Stimulated activated CD4-positive, alpha-beta T cell treated with anti-CD3 and anti-CD28 coated beads, Interleukin-15, amount 100 ng/mL, for 1 hour (primary cell): ENCODE results near the gene CLASP1.
"Not testable (repeated sequence)": the region's sequence is repeated elsewhere in the genome, so short reads cannot be mapped to it uniquely, and the experiment has no call there.

Source experiments
- DNase-seq, 2 donors: peaks; one replicate each; pipeline ENCODE4 v3.0.0-alpha.2; 2020; ENCODE audit warnings: low read depth in 1 of 2, low spot score in 1 of 2

Gene CLASP1

DNA sequence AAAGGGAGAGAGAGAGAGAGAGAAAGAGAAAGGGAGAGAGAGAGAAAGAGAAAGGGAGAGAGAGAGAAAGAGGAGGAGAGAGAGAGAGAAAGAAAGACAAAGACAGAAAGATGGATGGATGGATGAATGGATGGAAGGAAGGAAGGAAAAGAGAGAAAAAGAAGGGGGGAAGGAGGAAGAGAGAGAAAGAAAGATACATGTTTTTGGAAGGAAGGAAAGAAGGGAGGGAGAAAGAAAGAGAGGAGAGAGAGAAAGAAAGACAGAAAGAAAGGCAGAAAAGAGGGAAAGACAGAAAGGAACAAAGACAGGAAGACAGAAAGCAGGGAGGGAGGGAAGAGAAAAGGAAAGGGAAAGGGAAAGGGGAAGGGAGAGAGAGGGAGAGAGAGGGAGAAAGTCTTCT is 67.0 kb downstream of the CLASP1 start:
- DNase-seq = no peak

DNA sequence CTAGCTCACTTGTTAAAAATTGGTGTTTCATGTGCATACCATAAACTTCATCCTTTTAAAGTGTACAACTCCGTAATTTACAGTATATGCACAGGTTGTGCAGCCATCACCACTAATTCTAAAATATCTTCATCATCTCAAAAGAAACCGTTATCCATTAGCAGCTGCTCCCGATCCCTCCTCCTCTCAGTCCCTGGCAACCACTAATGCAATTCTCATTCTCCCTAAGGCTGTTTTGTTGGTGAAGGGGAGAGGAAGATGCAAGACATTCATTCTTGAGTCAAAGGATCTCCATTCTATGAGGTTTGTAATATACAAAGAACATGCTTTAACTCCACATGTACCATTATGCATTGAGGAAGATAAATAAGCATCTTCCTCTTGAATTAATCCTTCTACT is 70.0 kb downstream of the CLASP1 start:
- DNase-seq = no peak

DNA sequence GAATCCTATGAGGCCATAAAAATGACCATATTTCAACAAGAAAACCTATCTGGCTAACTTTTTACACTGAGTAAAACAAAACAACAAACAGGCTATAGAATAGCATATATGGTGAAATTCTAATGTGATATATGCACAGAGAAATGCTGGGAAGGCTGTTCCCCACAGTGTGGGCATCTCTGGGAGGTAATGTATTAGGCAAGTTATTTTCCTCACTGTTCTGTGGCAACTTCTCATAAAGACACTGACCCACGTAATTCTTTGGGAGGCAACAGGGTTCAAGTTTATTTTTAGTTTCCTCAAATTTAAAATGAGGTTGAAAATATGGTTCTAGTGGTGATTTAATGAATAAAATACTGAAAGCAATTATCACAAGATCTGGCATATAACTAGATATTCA is 71.9 kb downstream of the CLASP1 start:
- DNase-seq = no peak

DNA sequence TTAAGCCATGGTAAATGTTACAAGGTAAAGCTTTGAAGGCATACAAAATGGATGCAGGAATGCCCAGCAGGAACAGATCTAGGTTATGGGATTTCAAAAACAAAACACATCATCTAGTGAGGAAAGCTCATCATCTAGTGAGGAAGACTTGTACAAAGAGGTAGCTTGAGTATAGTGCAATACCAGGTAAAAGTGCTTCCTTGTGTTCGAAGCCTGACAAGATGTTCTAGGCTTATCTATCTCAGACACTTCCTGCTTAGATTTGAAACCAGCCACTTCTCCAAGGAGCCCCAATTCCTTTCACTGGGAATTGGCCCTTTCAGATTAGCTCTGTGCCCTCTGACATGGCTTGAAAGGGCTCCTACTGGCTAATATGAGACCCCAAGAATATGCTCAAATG is 73.0 kb downstream of the CLASP1 start:
- no peak for DNase-seq

DNA sequence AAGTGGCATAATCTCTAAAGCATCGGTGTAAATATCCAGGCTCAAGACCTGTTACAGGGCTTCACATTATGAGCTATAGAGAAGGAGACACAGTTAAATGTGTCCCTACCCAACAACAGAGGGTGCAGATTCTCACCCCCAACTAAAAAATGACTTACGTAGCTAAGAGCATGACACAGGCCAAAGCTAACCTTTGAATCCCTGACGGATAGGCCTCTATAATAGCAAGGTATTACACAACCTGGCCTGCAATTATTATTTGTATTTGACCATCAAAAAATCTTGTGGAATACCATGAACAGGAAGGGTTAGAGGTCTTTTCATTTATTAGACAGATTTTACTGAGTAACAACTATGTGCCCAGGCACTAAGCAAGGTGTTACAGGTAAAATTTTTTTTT is 73.5 kb downstream of the CLASP1 start:
- DNase-seq = no peak

DNA sequence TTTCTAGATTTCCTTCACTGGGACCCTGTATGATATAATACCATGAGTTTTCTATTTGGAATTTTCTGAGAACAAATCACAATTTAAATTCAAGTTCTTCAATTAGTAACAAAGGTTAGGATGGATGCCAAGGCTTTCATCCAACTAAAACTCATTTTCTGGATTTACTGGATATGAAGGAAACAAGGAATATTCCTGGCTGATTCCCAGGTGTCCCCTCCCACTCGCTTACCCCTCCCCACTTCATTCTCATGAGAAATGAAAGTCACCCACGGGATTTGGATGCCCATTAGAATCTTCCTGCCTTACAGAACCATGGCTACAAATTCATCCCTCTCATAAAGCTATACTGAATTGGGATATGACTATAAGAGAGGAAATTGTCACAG is 78.6 kb downstream of the CLASP1 start:
- no peak for DNase-seq

DNA sequence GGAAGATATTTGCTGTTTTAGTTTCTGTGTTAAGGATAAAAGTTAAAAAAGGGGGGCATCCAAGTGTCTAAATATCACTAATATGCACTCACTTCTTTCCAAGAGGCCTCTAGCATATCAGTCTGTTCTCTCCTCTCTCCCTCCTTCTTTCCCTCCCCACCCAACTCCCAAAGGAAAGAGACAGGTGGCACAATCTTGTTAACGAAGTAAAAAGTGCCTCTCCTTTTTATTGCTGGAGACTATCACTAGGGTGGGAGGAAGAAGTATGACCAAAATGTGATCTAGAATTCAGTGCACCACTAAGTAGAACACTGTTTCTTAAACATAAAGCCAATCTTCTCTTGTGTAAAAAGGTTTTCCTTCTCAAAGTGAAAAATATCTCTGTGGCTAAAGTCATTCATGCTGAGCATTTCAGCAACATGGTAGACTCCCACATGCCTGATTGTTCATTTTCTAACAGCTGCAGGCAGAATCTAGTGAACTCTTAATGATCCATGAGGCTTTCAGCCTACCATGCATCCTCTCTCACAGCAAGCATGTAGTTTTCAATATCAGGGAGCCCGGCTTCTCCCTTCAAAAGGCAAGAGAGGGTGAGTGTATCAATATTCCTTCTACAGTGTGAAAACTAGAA is 79.1 kb downstream of the CLASP1 start:
- no peak for DNase-seq

DNA sequence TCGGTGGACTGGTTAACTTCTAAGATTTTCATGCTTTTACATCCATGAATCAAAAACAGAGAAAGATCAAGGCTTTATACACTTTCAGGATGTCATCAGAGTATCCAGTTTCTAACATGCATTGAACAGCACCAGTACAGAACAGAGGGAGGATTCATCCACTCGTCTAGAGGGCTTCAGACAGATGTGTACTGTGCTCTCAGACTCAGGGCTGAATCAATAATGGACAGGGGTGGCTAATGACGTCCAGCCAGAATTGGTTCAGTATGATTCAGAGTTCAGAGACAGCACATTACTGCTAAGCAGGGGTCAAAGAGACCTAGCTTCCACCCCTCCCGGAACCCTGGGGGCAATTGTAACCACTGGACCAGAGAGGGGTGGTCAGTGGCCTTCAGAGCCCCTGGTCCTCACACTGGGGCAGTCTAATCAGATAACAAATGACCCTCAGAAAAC is 81.3 kb downstream of the CLASP1 start:
- DNase-seq = no peak

DNA sequence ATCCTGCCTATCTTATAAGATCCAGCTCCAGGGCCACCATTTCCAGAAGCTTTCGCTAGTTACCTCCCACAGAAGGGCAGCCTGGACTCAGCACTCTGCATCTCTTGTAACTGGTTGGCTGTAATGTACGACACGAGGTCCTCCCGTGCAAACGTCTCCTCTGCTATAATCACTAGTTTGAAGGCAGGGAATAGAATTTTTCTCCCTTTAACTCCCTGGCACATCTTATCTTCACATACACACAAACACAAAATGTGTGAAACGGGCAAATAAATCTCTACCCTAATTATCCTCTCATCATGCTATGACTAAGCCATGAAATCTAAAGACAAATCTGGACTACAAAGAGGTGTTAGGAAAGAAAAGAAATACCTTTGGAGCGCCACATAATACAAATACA is 81.8 kb downstream of the CLASP1 start:
- no peak for DNase-seq

DNA sequence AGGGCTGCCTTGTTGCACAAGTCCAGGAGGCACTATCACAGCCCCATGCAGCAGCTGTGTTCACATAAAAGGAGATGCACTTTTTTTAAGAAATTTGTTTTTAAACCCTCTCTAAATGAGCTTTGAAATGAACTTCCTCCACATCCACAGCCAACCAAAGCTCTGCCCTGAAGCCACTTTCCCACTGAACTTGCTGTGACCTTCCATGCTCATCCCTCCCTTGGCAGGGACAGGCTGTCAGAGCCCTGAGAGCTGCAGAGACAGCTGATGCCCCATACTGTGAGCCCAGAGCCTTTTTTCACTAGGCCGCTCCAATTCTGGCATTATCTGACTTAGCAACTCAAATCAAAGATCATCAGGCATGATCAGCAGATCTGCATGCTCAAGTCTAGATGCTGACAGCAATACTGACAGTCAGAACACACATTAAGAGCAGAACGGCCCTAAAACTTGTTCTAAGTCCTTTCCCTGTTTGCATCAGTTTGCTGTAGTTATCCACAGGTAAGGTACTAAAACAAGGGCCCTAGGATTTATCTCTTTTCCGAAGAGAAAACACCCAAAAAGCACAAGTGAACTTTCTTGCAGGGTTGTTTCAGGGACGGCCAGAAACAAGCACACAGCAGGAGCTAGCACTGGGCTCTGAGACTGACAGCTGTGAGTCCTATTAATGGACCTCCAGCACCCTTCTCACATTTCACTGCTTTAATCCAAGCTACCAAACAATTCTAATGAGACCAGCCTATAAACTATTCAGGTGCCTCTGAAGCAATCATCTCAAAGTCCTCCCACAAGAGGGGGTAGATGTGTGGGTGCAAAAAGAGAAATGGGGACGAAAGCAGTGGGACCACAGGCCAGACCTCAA is 83.6 kb downstream of the CLASP1 start:
- DNase-seq = no peak

DNA sequence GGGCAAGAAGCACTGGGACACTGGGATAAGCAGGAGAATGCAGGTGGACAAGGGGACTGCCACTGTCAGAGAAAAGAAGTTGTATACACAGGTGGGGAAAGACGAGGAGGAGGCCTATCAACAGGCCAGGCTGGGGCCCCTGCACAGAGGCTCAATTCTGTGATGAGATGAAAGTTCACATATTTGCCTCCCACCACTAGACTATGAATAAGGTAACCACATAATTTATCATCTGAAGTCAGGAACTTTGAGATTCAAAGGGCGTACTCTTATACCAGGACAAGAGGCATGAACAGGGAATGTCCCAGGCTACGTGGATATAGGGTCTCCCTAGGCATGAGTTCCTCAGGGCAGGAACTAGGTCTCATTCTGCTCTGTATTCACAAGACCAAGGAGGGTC is 84.4 kb downstream of the CLASP1 start:
- no peak for DNase-seq

DNA sequence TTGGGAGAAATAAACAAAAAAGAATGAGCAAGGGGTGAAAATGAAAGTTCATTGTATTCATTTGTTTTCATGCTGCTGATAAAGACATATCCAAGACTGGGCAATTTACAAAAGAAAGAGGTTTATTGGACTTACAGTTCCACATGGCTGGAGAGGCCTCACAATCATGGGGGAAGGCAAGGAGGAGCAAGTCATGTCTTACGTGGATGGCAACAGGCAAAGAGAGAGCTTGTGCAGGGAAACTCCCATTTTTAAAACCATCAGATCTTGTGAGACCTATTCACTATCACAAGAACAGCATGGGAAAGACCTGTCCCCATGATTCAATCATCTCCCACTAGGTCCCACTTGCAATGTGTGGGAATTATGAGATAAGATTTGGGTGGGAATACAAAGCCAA is 85.5 kb downstream of the CLASP1 start:
- DNase-seq = not testable (repeated sequence)

DNA sequence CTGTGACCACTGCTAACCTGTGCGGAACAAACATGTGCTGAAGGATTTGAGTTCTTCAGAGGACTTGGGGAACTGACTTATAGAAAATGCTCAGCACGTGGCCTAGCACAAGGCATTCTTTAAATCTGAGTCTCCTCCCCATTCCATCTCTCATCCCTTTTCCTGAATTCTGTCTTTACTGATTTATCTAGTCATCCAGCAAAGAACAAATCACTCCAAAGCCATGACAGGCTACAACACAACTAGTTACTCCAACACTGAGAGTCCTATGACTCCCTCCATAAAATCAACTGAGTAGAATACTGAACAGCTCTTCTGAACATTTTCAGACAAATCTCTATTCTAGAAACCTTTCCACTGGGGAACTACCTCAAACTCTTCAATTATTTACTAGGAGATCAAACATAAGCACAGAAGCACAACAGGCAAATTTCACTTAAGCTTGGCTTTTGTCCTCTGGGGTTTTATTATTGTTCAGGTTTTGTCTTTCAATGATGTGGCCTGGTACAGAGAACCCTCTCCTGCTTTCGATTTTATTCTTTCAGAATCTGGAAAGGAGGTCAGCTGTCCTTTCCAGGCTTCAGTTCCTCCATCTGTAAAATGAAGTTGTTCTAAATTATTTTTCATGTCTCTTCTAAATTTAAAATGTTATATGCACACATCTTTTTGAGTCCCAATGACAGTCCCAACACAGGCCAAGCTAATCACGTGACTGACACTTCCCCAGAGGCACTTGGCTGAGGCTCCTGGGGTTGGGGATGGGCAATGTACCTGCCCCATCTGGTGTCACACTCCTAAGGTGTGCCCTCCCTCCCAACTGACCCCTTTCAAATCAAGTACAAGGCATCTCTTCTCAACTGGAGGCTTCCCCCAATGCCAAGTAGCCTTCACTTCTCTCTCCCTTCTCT is 86.7 kb downstream of the CLASP1 start:
- no peak for DNase-seq

DNA sequence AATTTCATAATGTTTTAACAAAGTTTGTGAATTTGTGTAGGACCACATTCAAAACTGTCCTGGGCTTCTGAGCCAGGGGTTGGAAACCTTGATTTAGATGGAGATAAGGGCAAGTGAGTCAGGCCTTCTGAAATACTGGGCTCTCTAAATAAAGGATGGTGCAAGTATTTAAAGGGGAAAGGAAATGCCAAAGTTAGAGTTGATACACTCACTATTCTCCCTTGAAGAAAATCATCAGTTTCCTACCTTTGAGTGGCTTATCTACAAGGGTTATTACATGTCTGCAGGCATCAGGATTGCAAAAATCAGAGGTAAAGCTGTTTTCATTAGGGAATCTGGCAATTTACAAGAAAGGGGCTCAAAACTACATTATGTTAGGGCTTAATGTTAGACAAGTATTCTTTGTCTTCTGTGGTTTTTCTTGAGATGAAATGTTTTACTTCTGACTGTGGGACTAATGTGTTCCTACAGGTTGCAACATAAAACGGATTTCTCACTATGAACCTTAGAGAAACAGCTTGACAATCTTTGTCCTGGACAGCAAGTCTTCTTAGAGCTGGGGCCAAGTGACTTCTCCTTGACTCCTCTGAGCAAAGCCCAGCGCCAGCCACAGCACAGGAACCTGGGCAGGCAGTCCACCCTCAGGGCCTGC is 87.5 kb downstream of the CLASP1 start:
- no peak for DNase-seq

DNA sequence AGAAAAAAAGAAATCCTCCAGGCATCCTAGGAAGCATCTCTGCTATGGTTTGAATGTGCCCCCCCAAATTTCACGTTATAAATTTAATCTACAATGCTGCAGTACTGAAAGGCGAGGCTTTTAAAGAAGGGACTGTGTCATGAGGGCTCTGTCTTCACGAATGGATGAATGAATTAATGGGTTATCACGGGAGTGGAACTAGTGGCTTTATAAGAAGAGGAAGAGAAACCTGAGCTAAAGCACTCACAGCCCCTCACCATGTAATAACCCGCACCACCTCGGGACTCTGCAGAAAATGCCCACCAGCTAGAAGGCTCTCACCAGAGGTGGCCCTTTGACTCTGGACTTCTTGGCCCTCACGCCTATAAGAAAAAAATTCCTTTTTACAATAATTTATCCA is 90.9 kb downstream of the CLASP1 start:
- DNase-seq = no peak

DNA sequence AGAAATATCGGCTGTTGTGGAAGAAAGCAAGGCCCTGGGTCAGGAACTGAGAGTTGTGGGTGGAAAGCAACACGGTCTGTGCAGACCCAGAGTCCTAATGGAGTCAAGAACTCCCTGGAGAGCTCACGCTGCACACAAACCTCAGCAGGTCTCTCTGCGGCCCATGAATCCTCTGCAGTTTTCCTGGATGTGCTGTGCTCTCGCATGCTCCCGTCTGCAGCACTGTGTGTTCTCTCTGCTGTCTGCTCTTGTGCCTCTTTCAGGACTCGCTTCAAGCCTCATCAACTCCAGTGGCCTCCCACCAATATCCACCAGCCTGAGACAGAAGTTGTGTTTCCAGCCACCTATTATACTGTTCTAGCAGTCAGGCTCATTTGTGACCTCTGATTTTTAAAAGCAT is 94.3 kb downstream of the CLASP1 start:
- no peak for DNase-seq

DNA sequence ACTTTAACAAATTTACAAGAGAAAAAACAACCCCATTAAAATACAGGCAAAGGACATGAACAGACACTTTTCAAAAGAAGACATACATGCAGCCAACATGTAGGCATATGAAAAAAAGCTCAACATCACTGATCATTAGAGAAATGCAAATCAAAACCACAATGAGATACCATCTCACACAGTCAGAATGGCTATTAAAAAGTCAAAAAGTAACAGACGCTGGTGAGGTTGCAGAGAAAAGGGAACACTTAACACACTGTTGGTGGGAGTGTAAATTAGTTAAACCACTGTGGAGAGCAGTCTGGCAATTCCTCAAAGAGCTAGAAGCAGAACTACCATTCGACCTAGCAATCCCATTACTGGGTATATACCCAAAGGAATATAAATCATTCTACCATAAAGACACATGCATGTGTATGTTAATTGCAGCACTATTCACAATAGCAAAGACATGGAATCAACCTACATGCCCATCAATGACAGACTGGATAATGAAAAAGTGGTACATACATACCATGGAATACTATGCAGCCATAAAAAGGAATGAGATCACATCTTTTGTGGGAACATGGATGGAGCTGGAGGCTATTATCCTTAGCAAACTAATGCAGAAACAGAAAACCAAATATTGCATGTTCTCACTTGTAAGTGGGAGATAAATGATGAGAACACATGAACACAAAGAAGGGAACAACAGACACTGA is 96.6 kb downstream of the CLASP1 start:
- not testable (repeated sequence) for DNase-seq

DNA sequence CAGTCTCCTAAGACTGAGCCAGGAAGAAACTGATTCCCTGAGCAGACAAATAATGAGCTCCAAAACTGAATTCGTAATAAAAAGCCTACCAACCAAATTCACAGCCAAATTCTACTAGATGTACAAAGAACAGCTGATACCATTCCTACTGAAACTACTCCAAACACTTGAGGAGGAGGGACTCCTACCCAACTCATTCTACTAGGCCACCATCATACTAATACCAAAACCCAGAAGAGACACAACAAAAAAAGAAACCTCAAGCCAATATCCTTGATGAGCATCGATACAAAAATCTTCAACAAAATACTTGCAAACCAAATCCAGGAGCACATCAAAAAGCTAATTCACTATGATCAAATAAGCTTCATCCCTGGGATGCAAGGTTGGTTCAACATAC is 98.6 kb downstream of the CLASP1 start:
- no peak for DNase-seq

DNA sequence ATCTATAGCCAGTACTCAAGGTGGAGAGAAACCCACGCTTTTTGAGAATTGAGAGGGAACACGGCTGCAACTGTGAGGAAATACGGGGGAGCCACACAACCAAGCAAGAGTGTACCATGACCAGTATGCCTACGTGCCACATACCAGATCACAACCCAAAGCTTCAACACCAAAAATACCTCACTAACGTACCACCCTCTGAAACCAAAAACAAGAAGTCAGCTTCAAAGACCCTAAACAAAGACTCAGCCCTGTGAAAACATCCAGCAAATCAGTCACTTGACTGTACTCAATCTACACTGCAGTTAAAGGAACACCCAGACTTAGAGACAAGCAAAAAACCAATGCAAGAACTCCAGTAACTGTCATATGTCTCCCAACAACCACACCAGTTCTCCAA is 101.6 kb downstream of the CLASP1 start:
- no peak for DNase-seq

DNA sequence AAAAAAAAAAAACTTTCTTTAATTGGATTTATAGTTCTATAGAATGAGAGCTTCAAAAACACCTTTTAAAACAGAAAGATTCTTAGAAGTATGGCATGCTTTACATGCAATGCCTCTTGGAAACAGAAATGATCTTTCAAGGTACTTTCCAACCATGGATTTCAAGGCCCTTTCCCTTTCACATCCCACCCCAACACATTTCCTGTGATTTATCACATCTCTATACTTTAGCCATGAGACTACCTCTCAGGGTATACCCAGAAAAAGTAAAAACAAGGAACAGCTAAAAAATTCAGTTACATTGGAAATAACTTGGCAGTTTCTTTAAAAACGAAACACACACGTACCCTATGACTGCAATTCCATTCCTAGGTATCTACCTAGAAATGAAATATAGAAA is 103.3 kb downstream of the CLASP1 start:
- DNase-seq = no peak

DNA sequence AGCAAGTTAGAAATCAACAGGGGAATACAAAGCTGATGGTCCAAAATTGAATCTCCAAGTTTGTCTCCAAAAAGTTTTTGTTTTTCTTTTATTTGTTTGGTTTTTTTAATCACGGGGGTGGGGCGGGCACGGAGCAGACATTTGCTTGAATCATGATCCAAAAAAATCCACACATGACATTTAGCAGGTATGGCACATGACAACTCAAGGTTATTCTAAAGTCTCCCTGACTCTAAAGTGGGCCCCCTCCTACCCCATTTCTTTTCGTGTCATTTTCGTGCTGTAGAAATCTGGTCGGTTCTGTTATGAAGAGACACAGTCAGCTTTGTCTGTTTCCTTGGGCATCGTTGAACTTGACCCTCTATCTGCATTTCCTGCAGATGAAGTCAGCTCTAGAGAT is 104.0 kb downstream of the CLASP1 start:
- no peak for DNase-seq
